H9 (cell line): ENCODE data around the gene NT5C2. TPM values are rescaled to one million over a fixed set of nuclear protein-coding genes. Genes with fewer than 3 reads are reported as not detected.

Experiments used
- DNase-seq: peaks from one replicate; pipeline ENCODE4 v3.0.0-alpha.2; 2017
- H2AFZ ChIP-seq: one replicate; pipeline ENCODE4 v1.6.1; 2013; ENCODE audit warnings: mild to moderate bottlenecking, low read length, control low read depth, moderate library complexity
- H2AK5ac ChIP-seq: 2 replicates; pipeline ENCODE4 v1.6.1; 2013; ENCODE audit warnings: low read length, control low read depth, mixed read lengths; ENCODE audit not compliant: insufficient read length
- H2BK120ac ChIP-seq: one replicate; pipeline ENCODE4 v1.6.1; 2013; ENCODE audit warnings: low read depth, mild to moderate bottlenecking, low read length, control low read depth, inconsistent platforms; ENCODE audit not compliant: poor library complexity, severe bottlenecking
- H2BK12ac ChIP-seq: 2 replicates; pipeline ENCODE4 v1.6.1; 2013; ENCODE audit warnings: low read length, control low read depth, mixed read lengths, low read depth; ENCODE audit not compliant: insufficient read length
- H2BK15ac ChIP-seq: 2 replicates; pipeline ENCODE4 v1.6.1; 2013; ENCODE audit warnings: low read depth, low read length, control low read depth
- H2BK20ac ChIP-seq: one replicate; pipeline ENCODE4 v1.6.1; 2013; ENCODE audit warnings: low read depth, mild to moderate bottlenecking, low read length, control low read depth, inconsistent platforms; ENCODE audit not compliant: poor library complexity, severe bottlenecking
- H2BK5ac ChIP-seq: 2 replicates; pipeline ENCODE4 v1.6.1; 2013; ENCODE audit warnings: low read length, control low read depth, mixed read lengths; ENCODE audit not compliant: insufficient read length
- H3K14ac ChIP-seq: 2 replicates; pipeline ENCODE4 v1.6.1; 2013; ENCODE audit warnings: low read length, control low read depth; ENCODE audit not compliant: insufficient read depth
- H3K18ac ChIP-seq: 2 replicates; pipeline ENCODE4 v1.6.1; 2013; ENCODE audit warnings: low read depth, mild to moderate bottlenecking, mixed read lengths, low read length, control low read depth; ENCODE audit not compliant: insufficient read length
- H3K23ac ChIP-seq: 2 replicates; pipeline ENCODE4 v1.6.1; 2013; ENCODE audit warnings: low read length, control low read depth, mixed read lengths, low read depth; ENCODE audit not compliant: insufficient read length
- H3K23me2 ChIP-seq: 2 replicates; pipeline ENCODE4 v1.6.1; 2013; ENCODE audit warnings: low read depth, mild to moderate bottlenecking, mixed read lengths, low read length, control low read depth; ENCODE audit not compliant: insufficient read length, poor library complexity, severe bottlenecking
- H3K27ac ChIP-seq: 2 replicates; pipeline ENCODE4 v1.5.1; 2013; ENCODE audit warnings: low read length, control low read depth, mixed read lengths, low read depth; ENCODE audit not compliant: insufficient read length
- H3K27me3 ChIP-seq: 2 replicates; pipeline ENCODE4 v1.6.1; 2013; ENCODE audit warnings: low read length, control low read depth, inconsistent platforms; ENCODE audit not compliant: insufficient read depth
- H3K4ac ChIP-seq: 2 replicates; pipeline ENCODE4 v1.6.1; 2013; ENCODE audit warnings: low read depth, mild to moderate bottlenecking, control low read depth, inconsistent platforms, low read length, moderate library complexity
- H3K4me1 ChIP-seq: 2 replicates; pipeline ENCODE4 v1.6.1; 2013; ENCODE audit warnings: low read length, control low read depth, inconsistent platforms; ENCODE audit not compliant: insufficient read depth
- H3K4me2 ChIP-seq: 2 replicates; pipeline ENCODE4 v1.6.1; 2013; ENCODE audit warnings: low read length, control low read depth, mixed read lengths; ENCODE audit not compliant: insufficient read length, insufficient read depth
- H3K56ac ChIP-seq: 2 replicates; pipeline ENCODE4 v1.6.1; 2013; ENCODE audit warnings: low read depth, mild to moderate bottlenecking, mixed read lengths, low read length, control low read depth; ENCODE audit not compliant: insufficient read length
- H3K79me1 ChIP-seq: 2 replicates; pipeline ENCODE4 v1.6.1; 2013; ENCODE audit warnings: low read depth, mild to moderate bottlenecking, moderate library complexity, low read length, control low read depth, inconsistent platforms; ENCODE audit not compliant: insufficient read depth, poor library complexity, severe bottlenecking
- H3K79me2 ChIP-seq: 2 replicates; pipeline ENCODE4 v1.6.1; 2013; ENCODE audit warnings: low read length, control low read depth, inconsistent platforms; ENCODE audit not compliant: insufficient read depth
- H3K9ac ChIP-seq: 2 replicates; pipeline ENCODE4 v1.6.1; 2013; ENCODE audit warnings: low read length, control low read depth, mixed read lengths; ENCODE audit not compliant: insufficient read length; ENCODE audit errors: extremely low read depth
- H3K9me3 ChIP-seq: one replicate; pipeline ENCODE4 v1.6.1; 2013; ENCODE audit warnings: low read depth, low read length, inconsistent platforms; ENCODE audit not compliant: control insufficient read depth
- H3T11ph ChIP-seq: one replicate; pipeline ENCODE4 v1.6.1; 2013; ENCODE audit warnings: mild to moderate bottlenecking, low read length, control low read depth, inconsistent platforms
- H4K20me1 ChIP-seq: one replicate; pipeline ENCODE4 v1.6.1; 2013; ENCODE audit not compliant: control insufficient read depth, insufficient read length, insufficient read depth
- H4K5ac ChIP-seq: 2 replicates; pipeline ENCODE4 v1.6.1; 2013; ENCODE audit warnings: low read depth, mild to moderate bottlenecking, mixed read lengths, low read length, control low read depth; ENCODE audit not compliant: insufficient read length
- H4K8ac ChIP-seq: replicated peaks from 2 replicates; pipeline ENCODE4 v1.6.1; 2013; ENCODE audit warnings: low read length, control low read depth, mixed read lengths, low read depth; ENCODE audit not compliant: insufficient read length
- H4K91ac ChIP-seq: 2 replicates; pipeline ENCODE4 v1.6.1; 2013; ENCODE audit warnings: low read depth, mild to moderate bottlenecking, moderate library complexity, mixed read lengths, low read length, control low read depth; ENCODE audit not compliant: insufficient read length
- H3K27ac Mint-ChIP-seq, 3 experiments: 2 replicates in 2 of 3; 3 replicates in 1 of 3; pipeline ENCODE4 v1.8.0; 2020 to 2021; ENCODE audit warnings: mixed read lengths in 3 of 3, mild to moderate bottlenecking in 1 of 3, moderate library complexity in 1 of 3
- H3K27me3 Mint-ChIP-seq: 2 replicates; pipeline ENCODE4 v1.8.0; 2021; ENCODE audit warnings: low read depth, mild to moderate bottlenecking, moderate library complexity, mixed read lengths
- H3K36me3 Mint-ChIP-seq, 3 experiments: 2 replicates in 2 of 3; 3 replicates in 1 of 3; pipeline ENCODE4 v1.8.0; 2020 to 2021; ENCODE audit warnings: low read depth in 3 of 3, mixed read lengths in 3 of 3; ENCODE audit not compliant: insufficient read depth in 1 of 3
- H3K4me1 Mint-ChIP-seq, 2 experiments: 2 replicates each; pipeline ENCODE4 v1.8.0; 2020; ENCODE audit warnings: mixed read lengths in 2 of 2
- H3K4me3 Mint-ChIP-seq, 2 experiments: 2 replicates in 1 of 2; 3 replicates in 1 of 2; pipeline ENCODE4 v1.8.0; 2020 to 2021; ENCODE audit warnings: mild to moderate bottlenecking in 2 of 2, mixed read lengths in 2 of 2, moderate library complexity in 1 of 2
- H3K9me3 Mint-ChIP-seq, 2 experiments: 2 replicates in 1 of 2; 3 replicates in 1 of 2; pipeline ENCODE4 v1.8.0; 2020; ENCODE audit warnings: mild to moderate bottlenecking in 2 of 2, mixed read lengths in 2 of 2, moderate library complexity in 1 of 2
- CTCF ChIP-seq: fragments of 200-600 bp; sonication (generic); conservative IDR thresholded peaks from 3 replicates; pipeline ENCODE4 v1.8.0; 2021; ENCODE audit warnings: antibody characterized with exemption, mild to moderate bottlenecking
- WGBS: extraction: QIAGEN DNeasy Blood & Tissue Kit; methylation state at CpG from one replicate; pipeline ENCODE4 v1.1.7; 2013; ENCODE audit warnings: missing lambda C conversion rate, low lambda C conversion rate, mixed read lengths; ENCODE audit not compliant: insufficient read length; ENCODE audit errors: extremely low coverage; 5-methylcytosine and 5-hydroxymethylcytosine counted together
- total RNA-seq: library from RNA; stranded (reverse); gene quantifications from 2 replicates; pipeline ENCODE4 v1.2.1, GENCODE V29; 2021

NT5C2 gene
- total RNA-seq, 1 experiment from 2014 or later: 69.6 TPM

GRCh38 chr10:103080891-103081581 is 112.0 kb downstream of the NT5C2 start:
- Histone ChIP-seq H4K8ac (no peak overlapping the region), H3K14ac (no peak overlapping the region), H3K9me3 (no peaks in the 10 kb centered on the region), H3K23ac (no peak overlapping the region), H3K79me1 (no peaks in the 10 kb centered on the region), H3K18ac (no peak overlapping the region), H2BK5ac (no peak overlapping the region), H2BK20ac (no peak overlapping the region), H4K91ac (no peak overlapping the region), H3K9ac (no peak overlapping the region), H3K4me2 (no peak overlapping the region), H3T11ph (no peak overlapping the region), H4K5ac (no peak overlapping the region), H3K79me2 (no peaks in the 10 kb centered on the region), H2AFZ (no peak overlapping the region), H2AK5ac (no peak overlapping the region), H3K56ac (no peak overlapping the region), H3K23me2 (no peaks in the 10 kb centered on the region), H3K27ac (no peak overlapping the region), H3K4ac (no peak overlapping the region), H2BK12ac (no peak overlapping the region), H2BK15ac (no peak overlapping the region), H4K20me1 (no peaks in the 10 kb centered on the region), H3K27me3 (no peaks in the 10 kb centered on the region), H3K4me1 (no peaks in the 10 kb centered on the region), H2BK120ac (no peak overlapping the region)
- no peak for TF ChIP-seq CTCF
- no peaks in the 10 kb centered on the region for H3K9me3 Mint-ChIP-seq
- WGBS: no CpG with 5 or more reads among the region's 4 CpGs
- 0 out of 4 replicates have a peak, but pooled peaks cover 0 to 2% of the 10 kb centered on the region in 2 experiments for H3K4me1 Mint-ChIP-seq
- DNase-seq: no peak
- H3K27me3 Mint-ChIP-seq: no peaks in the 10 kb centered on the region
- H3K27ac Mint-ChIP-seq: no peak overlapping the region
- H3K4me3 Mint-ChIP-seq: no peak overlapping the region
- H3K36me3 Mint-ChIP-seq: peaks cover 12 to 36% (median 33%) of the 10 kb centered on the region in 3 experiments; a peak in 6 of 7 replicates
